GM12891 (cell line): Measurements from ENCODE around the gene KPTN.

Source experiments
- PAX5 ChIP-seq: IDR thresholded peaks from 2 replicates; pipeline ENCODE4 v1.6.1; 2011; ENCODE audit warnings: low read length, moderate library complexity, mild to moderate bottlenecking; ENCODE audit not compliant: insufficient read depth, severe bottlenecking
- POLR2A ChIP-seq: IDR thresholded peaks from 2 replicates; pipeline ENCODE4 v1.6.1; 2011; ENCODE audit warnings: low read depth, low read length, control low read depth
- POLR2AphosphoS5 ChIP-seq: IDR thresholded peaks from 2 replicates; pipeline ENCODE4 v1.6.1; 2011; ENCODE audit warnings: low read depth, low read length, control low read depth
- TAF1 ChIP-seq: IDR thresholded peaks from 2 replicates; pipeline ENCODE4 v1.6.1; 2011; ENCODE audit warnings: low read depth, low read length, control low read depth

- TF ChIP-seq TAF1 (no peak), PAX5 (no peak), POLR2A (no peak), POLR2AphosphoS5 (no peak)
These were observed 1.2 kb upstream of the KPTN start for GRCh38 chr19:47485210-47485609.
